PFSK-1 (cell line): Measurements from ENCODE around the gene C9orf153.

Experiments
- FOXP2 ChIP-seq: optimal IDR thresholded peaks from 2 replicates; pipeline ENCODE3; 2011; ENCODE audit warnings: borderline replicate concordance, control low read depth, inconsistent platforms; ENCODE audit not compliant: insufficient read depth; ENCODE audit errors: extremely low read length, extremely low read depth
- POLR2AphosphoS5 ChIP-seq: IDR thresholded peaks from 2 replicates; pipeline ENCODE4 v1.6.1; 2012; ENCODE audit warnings: low read depth, mild to moderate bottlenecking, control low read depth, low read length, moderate library complexity
- SIN3A ChIP-seq: IDR thresholded peaks from 2 replicates; pipeline ENCODE4 v1.6.1; 2012; ENCODE audit warnings: mild to moderate bottlenecking, low read length, moderate library complexity, borderline replicate concordance; ENCODE audit not compliant: insufficient read depth
- TAF1 ChIP-seq: IDR thresholded peaks from 2 replicates; pipeline ENCODE4 v1.6.1; 2012; ENCODE audit warnings: low read length, control low read depth, borderline replicate concordance; ENCODE audit not compliant: insufficient read depth
- TF ChIP-seq, protein P1 (sequence below), 2 experiments: IDR thresholded peaks; 2 replicates each; pipeline versions ENCODE4 v1.6.1 to v1.8.0; 2011 to 2012; ENCODE audit warnings: low read depth in 2 of 2, low read length in 2 of 2, control low read depth in 1 of 2, inconsistent platforms in 1 of 2, mild to moderate bottlenecking in 1 of 2, moderate library complexity in 1 of 2; ENCODE audit not compliant: insufficient read depth in 1 of 2

Gene C9orf153

GRCh38 chr9:86285261-86285660 lies 25.8 kb upstream of the C9orf153 start:
- TF ChIP-seq, protein P1, sequence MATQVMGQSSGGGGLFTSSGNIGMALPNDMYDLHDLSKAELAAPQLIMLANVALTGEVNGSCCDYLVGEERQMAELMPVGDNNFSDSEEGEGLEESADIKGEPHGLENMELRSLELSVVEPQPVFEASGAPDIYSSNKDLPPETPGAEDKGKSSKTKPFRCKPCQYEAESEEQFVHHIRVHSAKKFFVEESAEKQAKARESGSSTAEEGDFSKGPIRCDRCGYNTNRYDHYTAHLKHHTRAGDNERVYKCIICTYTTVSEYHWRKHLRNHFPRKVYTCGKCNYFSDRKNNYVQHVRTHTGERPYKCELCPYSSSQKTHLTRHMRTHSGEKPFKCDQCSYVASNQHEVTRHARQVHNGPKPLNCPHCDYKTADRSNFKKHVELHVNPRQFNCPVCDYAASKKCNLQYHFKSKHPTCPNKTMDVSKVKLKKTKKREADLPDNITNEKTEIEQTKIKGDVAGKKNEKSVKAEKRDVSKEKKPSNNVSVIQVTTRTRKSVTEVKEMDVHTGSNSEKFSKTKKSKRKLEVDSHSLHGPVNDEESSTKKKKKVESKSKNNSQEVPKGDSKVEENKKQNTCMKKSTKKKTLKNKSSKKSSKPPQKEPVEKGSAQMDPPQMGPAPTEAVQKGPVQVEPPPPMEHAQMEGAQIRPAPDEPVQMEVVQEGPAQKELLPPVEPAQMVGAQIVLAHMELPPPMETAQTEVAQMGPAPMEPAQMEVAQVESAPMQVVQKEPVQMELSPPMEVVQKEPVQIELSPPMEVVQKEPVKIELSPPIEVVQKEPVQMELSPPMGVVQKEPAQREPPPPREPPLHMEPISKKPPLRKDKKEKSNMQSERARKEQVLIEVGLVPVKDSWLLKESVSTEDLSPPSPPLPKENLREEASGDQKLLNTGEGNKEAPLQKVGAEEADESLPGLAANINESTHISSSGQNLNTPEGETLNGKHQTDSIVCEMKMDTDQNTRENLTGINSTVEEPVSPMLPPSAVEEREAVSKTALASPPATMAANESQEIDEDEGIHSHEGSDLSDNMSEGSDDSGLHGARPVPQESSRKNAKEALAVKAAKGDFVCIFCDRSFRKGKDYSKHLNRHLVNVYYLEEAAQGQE (IDR thresholded peaks at IDR 0.05; ENCODE audit: insufficient read depth in 1 of 2, low read depth in 2 of 2, low read length in 2 of 2): no peak
- TF ChIP-seq TAF1 (no peak), SIN3A (no peak), POLR2AphosphoS5 (no peak), FOXP2 (no peak)

GRCh38 chr9:86282979-86283535 lies 23.6 kb upstream of the C9orf153 start:
- no peak for TF ChIP-seq FOXP2
- TF ChIP-seq SIN3A: no peak
- no peak for TF ChIP-seq POLR2AphosphoS5
- no peak for TF ChIP-seq TAF1
- TF ChIP-seq, protein P1 (IDR thresholded peaks at IDR 0.05; ENCODE audit: insufficient read depth in 1 of 2, low read depth in 2 of 2, low read length in 2 of 2): no peak

GRCh38 chr9:86282077-86282978 lies 22.9 kb upstream of the C9orf153 start, which contains the start of gene ISCA1:
Gene ISCA1, minus strand, starts transcription at chr9:86282538. Its CDS starts 80 bp downstream, at chr9:86282458.
- TF ChIP-seq SIN3A: no peak
- TF ChIP-seq, protein P1 (IDR thresholded peaks at IDR 0.05; ENCODE audit: insufficient read depth in 1 of 2, low read depth in 2 of 2, low read length in 2 of 2): no peak
- TF ChIP-seq FOXP2: peak; percentile 91
- TF ChIP-seq POLR2AphosphoS5: peak; percentile 85
- peak; percentile 75; the same call in 1 of the 2 replicates for TF ChIP-seq TAF1

GRCh38 chr9:86281593-86282076 lies 22.2 kb upstream of the C9orf153 start:
- TF ChIP-seq POLR2AphosphoS5 (no peak), FOXP2 (no peak), TAF1 (no peak), SIN3A (no peak)
- TF ChIP-seq, protein P1 (IDR thresholded peaks at IDR 0.05; ENCODE audit: insufficient read depth in 1 of 2, low read depth in 2 of 2, low read length in 2 of 2): no peak
